HUES64 (cell line): ENCODE measurements around the gene RNF217.

Experiments used
- H3K27ac ChIP-seq: 2 replicates; pipeline ENCODE4 v1.7.0; 2013; ENCODE audit warnings: low read depth, low read length, inconsistent platforms
- H3K27me3 ChIP-seq: 2 replicates; pipeline ENCODE4 v1.6.1; 2013; ENCODE audit warnings: mild to moderate bottlenecking, low read length; ENCODE audit not compliant: insufficient read depth
- H3K36me3 ChIP-seq: 2 replicates; pipeline ENCODE4 v1.6.1; 2013; ENCODE audit warnings: mild to moderate bottlenecking, low read length; ENCODE audit not compliant: insufficient read depth
- H3K4me1 ChIP-seq: 2 replicates; pipeline ENCODE4 v1.6.1; 2013; ENCODE audit warnings: mild to moderate bottlenecking, low read length, moderate library complexity; ENCODE audit not compliant: insufficient read depth
- H3K4me3 ChIP-seq: 2 replicates; pipeline ENCODE4 v1.5.1; 2013; ENCODE audit warnings: mild to moderate bottlenecking, low read length, moderate library complexity
- H3K9ac ChIP-seq: 2 replicates; pipeline ENCODE4 v1.6.1; 2013; ENCODE audit warnings: mild to moderate bottlenecking, low read depth, low read length
- H3K9me3 ChIP-seq: 2 replicates; pipeline ENCODE4 v1.6.1; 2013; ENCODE audit warnings: low read depth, low read length; ENCODE audit not compliant: insufficient read depth
- WGBS: fragments of 150-250, 120-280 bp; methylation state at CpG from one replicate; pipeline ENCODE4 v1.1.7; 2013; ENCODE audit warnings: missing lambda C conversion rate; 5-methylcytosine and 5-hydroxymethylcytosine counted together

The RNF217 gene

GRCh38 chr6:125002406-125002741 lies 40.1 kb downstream of the RNF217 start:
- no peaks in the 10 kb centered on the region for H3K27me3 ChIP-seq
- H3K9me3 ChIP-seq: no peaks in the 10 kb centered on the region; the same call in 1 of the 2 replicates
- peaks cover 27% of the 10 kb centered on the region; the same call in 1 of the 2 replicates for H3K4me1 ChIP-seq
- no peaks in the 10 kb centered on the region for H3K36me3 ChIP-seq
- H3K4me3 ChIP-seq: no peak overlapping the region
- H3K9ac ChIP-seq: no peak overlapping the region
- no peak overlapping the region for H3K27ac ChIP-seq
- 85% methylated on average over 8 of the region's 8 CpGs for WGBS

GRCh38 chr6:125003070-125003469 lies 40.8 kb downstream of the RNF217 start:
- H3K4me3 ChIP-seq: no peak overlapping the region
- no peaks in the 10 kb centered on the region for H3K27me3 ChIP-seq
- H3K4me1 ChIP-seq: peaks cover 27% of the 10 kb centered on the region; the same call in 1 of the 2 replicates
- 84% methylated on average over 1 of the region's 2 CpGs for WGBS
- no peaks in the 10 kb centered on the region for H3K36me3 ChIP-seq
- no peaks in the 10 kb centered on the region; the same call in 1 of the 2 replicates for H3K9me3 ChIP-seq
- no peak overlapping the region for H3K27ac ChIP-seq
- H3K9ac ChIP-seq: no peak overlapping the region

- H3K27me3 ChIP-seq: no peaks in the 10 kb centered on the region
- H3K36me3 ChIP-seq: no peaks in the 10 kb centered on the region
- H3K4me3 ChIP-seq: no peak overlapping the region
- 91% methylated on average over 1 of the region's 1 CpG for WGBS
- H3K9ac ChIP-seq: no peak overlapping the region
- no peaks in the 10 kb centered on the region; the same call in 1 of the 2 replicates for H3K9me3 ChIP-seq
- H3K27ac ChIP-seq: no peak overlapping the region
- peaks cover 24% of the 10 kb centered on the region; the same call in 1 of the 2 replicates for H3K4me1 ChIP-seq
Measured at GRCh38 chr6:125004198-125004597, 42.0 kb downstream of the RNF217 start.

GRCh38 chr6:125004797-125005595 lies 42.8 kb downstream of the RNF217 start:
- Histone ChIP-seq H3K36me3 (no peaks in the 10 kb centered on the region), H3K27me3 (no peaks in the 10 kb centered on the region), H3K9me3 (no peaks in the 10 kb centered on the region; the same call in 1 of the 2 replicates), H3K4me1 (peaks cover 19% of the 10 kb centered on the region; the same call in 1 of the 2 replicates), H3K4me3 (no peak overlapping the region), H3K9ac (no peak overlapping the region), H3K27ac (no peak overlapping the region)
- WGBS: 90% methylated on average over 2 of the region's 2 CpGs

- no peak overlapping the region for H3K4me3 ChIP-seq
- no peaks in the 10 kb centered on the region; the same call in 1 of the 2 replicates for H3K9me3 ChIP-seq
- H3K4me1 ChIP-seq: no peaks in the 10 kb centered on the region; the same call in 1 of the 2 replicates
- no peaks in the 10 kb centered on the region for H3K36me3 ChIP-seq
- WGBS: 64% methylated on average over 3 of the region's 3 CpGs
- no peak overlapping the region for H3K9ac ChIP-seq
- H3K27me3 ChIP-seq: no peaks in the 10 kb centered on the region
- H3K27ac ChIP-seq: no peak overlapping the region
Measured at GRCh38 chr6:125008261-125008703, 46.0 kb downstream of the RNF217 start.

GRCh38 chr6:125008957-125009356 lies 46.7 kb downstream of the RNF217 start:
- Histone ChIP-seq H3K4me3 (no peak overlapping the region), H3K9me3 (no peaks in the 10 kb centered on the region; the same call in 1 of the 2 replicates), H3K27me3 (no peaks in the 10 kb centered on the region), H3K9ac (no peak overlapping the region), H3K36me3 (no peaks in the 10 kb centered on the region), H3K27ac (no peak overlapping the region), H3K4me1 (no peaks in the 10 kb centered on the region; the same call in 1 of the 2 replicates)
- no CpG with 5 or more reads among the region's 1 CpG for WGBS

GRCh38 chr6:125009578-125009977 lies 47.3 kb downstream of the RNF217 start:
- no peak overlapping the region for H3K9ac ChIP-seq
- no peaks in the 10 kb centered on the region for H3K36me3 ChIP-seq
- H3K4me3 ChIP-seq: no peak overlapping the region
- H3K27me3 ChIP-seq: no peaks in the 10 kb centered on the region
- WGBS: 94% methylated on average over 4 of the region's 4 CpGs
- H3K9me3 ChIP-seq: no peaks in the 10 kb centered on the region; the same call in 1 of the 2 replicates
- no peak overlapping the region for H3K27ac ChIP-seq
- H3K4me1 ChIP-seq: no peaks in the 10 kb centered on the region; the same call in 1 of the 2 replicates

GRCh38 chr6:125013938-125014660 lies 51.9 kb downstream of the RNF217 start:
- peaks cover 7% of the 10 kb centered on the region for H3K4me1 ChIP-seq
- no peak overlapping the region for H3K9ac ChIP-seq
- H3K27ac ChIP-seq: no peak overlapping the region
- no peaks in the 10 kb centered on the region for H3K27me3 ChIP-seq
- H3K9me3 ChIP-seq: no peaks in the 10 kb centered on the region
- no CpG with 5 or more reads among the region's 2 CpGs for WGBS
- no peak overlapping the region for H3K4me3 ChIP-seq
- no peaks in the 10 kb centered on the region for H3K36me3 ChIP-seq

- no peak overlapping the region for H3K27ac ChIP-seq
- H3K36me3 ChIP-seq: no peaks in the 10 kb centered on the region
- no peak overlapping the region for H3K4me3 ChIP-seq
- H3K9ac ChIP-seq: no peak overlapping the region
- H3K4me1 ChIP-seq: peaks cover 12% of the 10 kb centered on the region
- no peaks in the 10 kb centered on the region for H3K9me3 ChIP-seq
- no peaks in the 10 kb centered on the region for H3K27me3 ChIP-seq
Measured at GRCh38 chr6:125014661-125014957, 52.4 kb downstream of the RNF217 start.

GRCh38 chr6:125015152-125015551 lies 52.9 kb downstream of the RNF217 start:
- Histone ChIP-seq H3K9ac (no peak overlapping the region), H3K4me1 (peaks cover 18% of the 10 kb centered on the region), H3K27me3 (no peaks in the 10 kb centered on the region), H3K27ac (no peak overlapping the region), H3K4me3 (no peak overlapping the region), H3K36me3 (no peaks in the 10 kb centered on the region), H3K9me3 (no peaks in the 10 kb centered on the region)
- WGBS: 88% methylated on average over 3 of the region's 4 CpGs

- no peaks in the 10 kb centered on the region for H3K27me3 ChIP-seq
- peaks cover 27% of the 10 kb centered on the region for H3K4me1 ChIP-seq
- H3K4me3 ChIP-seq: no peak overlapping the region
- H3K36me3 ChIP-seq: no peaks in the 10 kb centered on the region
- no peak overlapping the region for H3K27ac ChIP-seq
- H3K9me3 ChIP-seq: no peaks in the 10 kb centered on the region
- no peak overlapping the region for H3K9ac ChIP-seq
Measured at GRCh38 chr6:125018136-125018535, 55.9 kb downstream of the RNF217 start.
